KMS-11 (cell line): ENCODE data around the gene RMI2.

ENCODE experiments used
- H2AFZ ChIP-seq: fragments of 200-600 bp; sonication (generic); 2 replicates; pipeline ENCODE4 v1.6.1; 2016; ENCODE audit warnings: antibody characterized with exemption, mixed run types, low read depth
- H3K27ac ChIP-seq: fragments of 200-600 bp; sonication (generic); 2 replicates; pipeline ENCODE4 v1.6.1; 2016; ENCODE audit warnings: mild to moderate bottlenecking, mixed run types
- H3K27me3 ChIP-seq: fragments of 200-600 bp; sonication (generic); 2 replicates; pipeline ENCODE4 v1.6.1; 2017; ENCODE audit warnings: mild to moderate bottlenecking, low read depth, mixed run types, moderate library complexity; ENCODE audit not compliant: insufficient read depth
- H3K36me3 ChIP-seq: fragments of 200-600 bp; sonication (generic); 2 replicates; pipeline ENCODE4 v1.6.1; 2017; ENCODE audit warnings: mild to moderate bottlenecking, mixed run types; ENCODE audit not compliant: insufficient read depth
- H3K4me1 ChIP-seq: fragments of 200-600 bp; sonication (generic); 2 replicates; pipeline ENCODE4 v1.6.1; 2016; ENCODE audit warnings: mild to moderate bottlenecking, low read depth, mixed run types; ENCODE audit not compliant: poor library complexity, severe bottlenecking
- H3K4me2 ChIP-seq: fragments of 200-600 bp; sonication (generic); 2 replicates; pipeline ENCODE4 v1.7.0; 2016; ENCODE audit warnings: mild to moderate bottlenecking, mixed run types
- H3K4me3 ChIP-seq: fragments of 200-600 bp; sonication (generic); IDR thresholded peaks from 2 replicates; pipeline ENCODE4 v1.6.1; 2017; ENCODE audit warnings: low read depth, low read length, mixed read lengths; ENCODE audit not compliant: insufficient read depth
- H3K79me2 ChIP-seq: fragments of 200-600 bp; sonication (generic); 2 replicates; pipeline ENCODE4 v1.6.1; 2016; ENCODE audit warnings: low read depth, mixed run types; ENCODE audit not compliant: insufficient read depth
- H3K9ac ChIP-seq: fragments of 200-600 bp; sonication (generic); 2 replicates; pipeline ENCODE4 v1.6.1; 2016; ENCODE audit warnings: mild to moderate bottlenecking, mixed run types
- H4K20me1 ChIP-seq: fragments of 200-600 bp; sonication (generic); 2 replicates; pipeline ENCODE4 v1.6.1; 2016; ENCODE audit warnings: mild to moderate bottlenecking, mixed run types; ENCODE audit not compliant: insufficient read depth
- TF ChIP-seq, protein P1 (sequence below): fragments of 200-600 bp; sonication (generic); conservative IDR thresholded peaks from 2 replicates; pipeline ENCODE4 v1.6.1; 2017; ENCODE audit warnings: low read depth, mild to moderate bottlenecking, antibody characterized with exemption, low read length, moderate library complexity, mixed read lengths

The RMI2 gene

DNA sequence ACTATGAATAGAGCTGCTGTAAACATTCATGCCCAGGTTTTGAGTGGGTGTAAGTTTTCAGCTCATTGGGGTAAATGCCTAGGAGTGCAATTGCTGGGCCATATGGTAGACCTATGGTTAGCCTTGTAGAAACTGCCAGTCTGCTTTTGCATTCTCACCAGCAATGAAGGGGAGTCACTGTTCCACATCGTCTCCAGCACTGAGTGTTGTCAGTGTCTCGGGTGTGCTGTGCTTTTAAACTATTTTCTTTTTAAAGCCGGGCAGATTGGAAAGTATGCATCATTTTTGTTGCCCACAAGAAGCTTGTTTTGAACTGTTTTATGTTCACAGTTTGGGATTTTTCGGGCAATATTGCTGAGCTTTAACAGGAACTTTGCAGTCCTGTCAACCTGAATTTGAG is 7.9 kb downstream of the RMI2 start:
- Histone ChIP-seq H4K20me1 (peaks cover 12% of the 10 kb centered on the region), H3K27ac (no peak overlapping the region), H3K4me3 (no peak overlapping the region), H3K9ac (no peak overlapping the region), H3K27me3 (peaks cover 9% of the 10 kb centered on the region; the same call in 1 of the 2 replicates), H3K79me2 (no peaks in the 10 kb centered on the region), H3K4me2 (no peak overlapping the region), H3K36me3 (no peaks in the 10 kb centered on the region), H3K4me1 (peaks cover 43% of the 10 kb centered on the region), H2AFZ (no peak overlapping the region)
- TF ChIP-seq, protein P1, sequence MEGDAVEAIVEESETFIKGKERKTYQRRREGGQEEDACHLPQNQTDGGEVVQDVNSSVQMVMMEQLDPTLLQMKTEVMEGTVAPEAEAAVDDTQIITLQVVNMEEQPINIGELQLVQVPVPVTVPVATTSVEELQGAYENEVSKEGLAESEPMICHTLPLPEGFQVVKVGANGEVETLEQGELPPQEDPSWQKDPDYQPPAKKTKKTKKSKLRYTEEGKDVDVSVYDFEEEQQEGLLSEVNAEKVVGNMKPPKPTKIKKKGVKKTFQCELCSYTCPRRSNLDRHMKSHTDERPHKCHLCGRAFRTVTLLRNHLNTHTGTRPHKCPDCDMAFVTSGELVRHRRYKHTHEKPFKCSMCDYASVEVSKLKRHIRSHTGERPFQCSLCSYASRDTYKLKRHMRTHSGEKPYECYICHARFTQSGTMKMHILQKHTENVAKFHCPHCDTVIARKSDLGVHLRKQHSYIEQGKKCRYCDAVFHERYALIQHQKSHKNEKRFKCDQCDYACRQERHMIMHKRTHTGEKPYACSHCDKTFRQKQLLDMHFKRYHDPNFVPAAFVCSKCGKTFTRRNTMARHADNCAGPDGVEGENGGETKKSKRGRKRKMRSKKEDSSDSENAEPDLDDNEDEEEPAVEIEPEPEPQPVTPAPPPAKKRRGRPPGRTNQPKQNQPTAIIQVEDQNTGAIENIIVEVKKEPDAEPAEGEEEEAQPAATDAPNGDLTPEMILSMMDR: no peak

GRCh38 chr16:11354407-11354732 is 9.1 kb downstream of the RMI2 start:
- TF ChIP-seq, protein P1: no peak
- H3K27ac ChIP-seq: no peak overlapping the region; the same call in 1 of the 2 replicates
- no peak overlapping the region for H3K9ac ChIP-seq

GRCh38 chr16:11354733-11355574 is 9.7 kb downstream of the RMI2 start:
- H3K4me3 ChIP-seq: no peak overlapping the region
- H3K4me2 ChIP-seq: peak overlapping the region; percentile 50
- H4K20me1 ChIP-seq: peaks cover 12% of the 10 kb centered on the region

More at GRCh38 chr16:11354407-11354732, 9.1 kb downstream of the RMI2 start:
- H3K4me2 ChIP-seq: peak overlapping the region; percentile 50
- H3K4me3 ChIP-seq: no peak overlapping the region
- no peak overlapping the region for H2AFZ ChIP-seq
- no peaks in the 10 kb centered on the region for H3K36me3 ChIP-seq
- peaks cover 12% of the 10 kb centered on the region for H4K20me1 ChIP-seq
- peaks cover 10% of the 10 kb centered on the region; the same call in 1 of the 2 replicates for H3K27me3 ChIP-seq
- no peaks in the 10 kb centered on the region for H3K79me2 ChIP-seq
- H3K4me1 ChIP-seq: peaks cover 43% of the 10 kb centered on the region

DNA sequence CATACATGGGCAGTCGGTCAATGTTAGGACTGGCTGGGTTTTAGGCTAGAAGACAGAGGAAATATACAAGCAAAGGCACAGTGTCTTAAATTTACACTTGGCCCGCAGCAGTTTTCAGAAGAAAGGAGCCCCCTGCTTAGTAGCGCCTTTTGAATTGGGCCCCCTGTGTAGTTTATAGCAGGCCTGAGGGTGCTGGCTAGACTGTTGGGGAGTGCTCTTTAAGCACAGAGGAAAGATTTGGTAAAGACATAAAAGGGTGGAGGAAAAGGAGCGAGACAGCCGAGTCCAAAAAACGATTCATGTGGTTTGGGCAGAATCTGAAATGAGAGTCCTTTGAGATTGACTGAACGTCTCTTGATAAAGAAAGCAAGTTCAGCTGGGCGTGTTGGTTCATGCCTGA is 10.6 kb downstream of the RMI2 start:
- no peaks in the 10 kb centered on the region for H3K79me2 ChIP-seq
- no peak overlapping the region for H3K4me3 ChIP-seq
- H3K27ac ChIP-seq: no peak overlapping the region
- H3K9ac ChIP-seq: no peak overlapping the region
- peaks cover 15% of the 10 kb centered on the region for H4K20me1 ChIP-seq
- H3K36me3 ChIP-seq: no peaks in the 10 kb centered on the region
- peak overlapping the region; percentile 50; the same call in 1 of the 2 replicates for H3K4me2 ChIP-seq
- H3K4me1 ChIP-seq: peaks cover 42% of the 10 kb centered on the region
- TF ChIP-seq, protein P1: no peak
- no peak overlapping the region for H2AFZ ChIP-seq
- H3K27me3 ChIP-seq: peaks cover 25% of the 10 kb centered on the region

More at GRCh38 chr16:11354733-11355574, 9.7 kb downstream of the RMI2 start:
- Histone ChIP-seq H3K9ac (no peak overlapping the region), H3K4me1 (peaks cover 40% of the 10 kb centered on the region), H3K36me3 (no peaks in the 10 kb centered on the region), H3K27ac (no peak overlapping the region; the same call in 1 of the 2 replicates), H2AFZ (no peak overlapping the region), H3K79me2 (no peaks in the 10 kb centered on the region), H3K27me3 (peaks cover 15% of the 10 kb centered on the region; the same call in 1 of the 2 replicates)
- TF ChIP-seq, protein P1: no peak
